ENCODE measurements around the gene SMAD1.

The SMAD1 gene

GRCh38 chr4:145481164-145481941 lies at the start of gene SMAD1:
Gene SMAD1 (plus strand): TSS chr4:145481853. CDS start chr4:145514614, 32,761 bp downstream.
- peak; percentile 92 for DNase-seq

GRCh38 chr4:145433684-145434083 lies 48.0 kb upstream of the SMAD1 start:
- DNase-seq: no peak

GRCh38 chr4:145435646-145436045 lies 46.0 kb upstream of the SMAD1 start:
- no peak for DNase-seq

- no peak for DNase-seq
These were observed 45.5 kb upstream of the SMAD1 start for GRCh38 chr4:145436114-145436513.

- DNase-seq: peak; percentile 70
These were observed 44.9 kb upstream of the SMAD1 start for GRCh38 chr4:145436796-145437195.

- DNase-seq: no peak
These were observed 44.2 kb upstream of the SMAD1 start for GRCh38 chr4:145437466-145437865.

GRCh38 chr4:145438298-145438697 lies 43.4 kb upstream of the SMAD1 start:
- DNase-seq: no peak

GRCh38 chr4:145440292-145441007 lies 41.2 kb upstream of the SMAD1 start:
- no peak for DNase-seq

- no peak for DNase-seq
These were observed 35.5 kb upstream of the SMAD1 start for GRCh38 chr4:145446184-145446583.

GRCh38 chr4:145451895-145452294 lies 29.8 kb upstream of the SMAD1 start:
- DNase-seq: no peak

GRCh38 chr4:145452447-145453162 lies 29.0 kb upstream of the SMAD1 start:
- no peak for DNase-seq

- DNase-seq: no peak
These were observed 28.5 kb upstream of the SMAD1 start for GRCh38 chr4:145453163-145453520.

GRCh38 chr4:145473203-145473602 lies 8.4 kb upstream of the SMAD1 start:
- DNase-seq: no peak

- no peak for DNase-seq
These were observed 1.4 kb upstream of the SMAD1 start for GRCh38 chr4:145480257-145480656.

- DNase-seq: no peak
These were observed 222 bp downstream of the SMAD1 start for GRCh38 chr4:145481942-145482208.

GRCh38 chr4:145482209-145483037 lies 770 bp downstream of the SMAD1 start:
- peak; percentile 81 for DNase-seq

GRCh38 chr4:145483514-145483913 lies 1.9 kb downstream of the SMAD1 start:
- DNase-seq: no peak

- no peak for DNase-seq
These were observed 2.7 kb downstream of the SMAD1 start for GRCh38 chr4:145484225-145484846.

GRCh38 chr4:145485120-145485519 lies 3.5 kb downstream of the SMAD1 start:
- no peak for DNase-seq

- no peak for DNase-seq
These were observed 5.0 kb downstream of the SMAD1 start for GRCh38 chr4:145486603-145487002.

GRCh38 chr4:145487631-145488030 lies 6.0 kb downstream of the SMAD1 start:
- DNase-seq: no peak

GRCh38 chr4:145488310-145488709 lies 6.7 kb downstream of the SMAD1 start:
- DNase-seq: no peak

- DNase-seq: no peak
These were observed 7.9 kb downstream of the SMAD1 start for GRCh38 chr4:145489556-145489955.
